Erythroblast (primary cell): ENCODE results near the gene TRIO.

Source experiments
- GATA1 ChIP-seq: IDR thresholded peaks from 2 replicates; pipeline ENCODE4 v1.6.1; 2011; ENCODE audit warnings: low read depth, mild to moderate bottlenecking, control low read depth, low read length, moderate library complexity
- POLR2A ChIP-seq: IDR thresholded peaks from 2 replicates; pipeline ENCODE4 v1.6.1; 2011; ENCODE audit warnings: mild to moderate bottlenecking, low read length

DNA sequence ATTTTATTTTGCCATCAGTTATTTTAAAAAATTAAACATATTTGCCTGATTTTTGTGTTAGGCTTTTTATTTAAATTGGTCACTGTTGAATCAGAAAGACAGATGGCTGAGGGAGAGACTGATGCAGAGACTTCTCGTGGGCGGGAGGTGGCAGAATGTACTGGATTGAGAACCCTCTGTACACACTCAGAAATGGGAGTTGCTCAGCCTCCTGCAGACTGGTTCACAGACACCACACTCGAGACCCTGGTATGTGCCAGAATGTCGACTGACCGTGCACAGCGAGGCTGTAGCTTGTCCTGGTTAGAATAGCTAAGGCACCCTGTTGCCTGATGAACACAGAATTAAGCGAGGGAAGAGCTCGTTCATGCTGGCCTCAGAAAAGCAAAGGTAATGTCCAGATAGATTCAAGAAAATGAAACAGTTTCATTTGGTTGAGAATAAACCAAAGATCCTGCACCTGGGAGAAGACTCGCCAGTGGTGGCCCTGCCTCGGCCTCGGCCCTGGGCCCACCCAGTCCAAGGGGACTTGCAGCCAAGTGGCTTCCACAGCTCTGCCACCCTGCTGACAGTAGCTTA, 367.1 kb downstream of the TRIO start:
- TF ChIP-seq POLR2A (no peak), GATA1 (no peak)
